HepG2 (cell line): ENCODE measurements around the gene OBSL1.

ENCODE experiments used
- CTCF ChIP-seq: sonication (generic); formaldehyde crosslinking; IDR thresholded peaks from 2 replicates; pipeline ENCODE4 v1.5.0; 2020; ENCODE audit warnings: mild to moderate bottlenecking, missing genetic modification reagents, moderate library complexity
- FOXJ3 ChIP-seq: sonication (generic); formaldehyde crosslinking; IDR thresholded peaks from 2 replicates; pipeline ENCODE4 v1.4.0; 2020; ENCODE audit warnings: missing genetic modification reagents, mild to moderate bottlenecking, borderline replicate concordance
- KLF16 ChIP-seq, 2 experiments: sonication (generic) in 1 of 2; formaldehyde crosslinking in 1 of 2; IDR thresholded peaks; 2 replicates each; pipeline versions ENCODE4 v1.6.1 to v1.8.0; 2016 to 2023; ENCODE audit warnings: missing genetic modification reagents in 2 of 2, missing compliant biosample characterization in 1 of 2
- NCOA2 ChIP-seq: sonication (generic); formaldehyde crosslinking; IDR thresholded peaks from 2 replicates; pipeline ENCODE4 v1.8.0; 2022; ENCODE audit warnings: inconsistent platforms
- POLR2AphosphoS5 ChIP-seq: IDR thresholded peaks from 2 replicates; pipeline ENCODE4 v1.6.1; 2012; ENCODE audit warnings: low read depth, low read length
- SMARCC2 ChIP-seq: fragments of 450-650 bp; IDR thresholded peaks from 2 replicates; pipeline ENCODE4 v1.6.1; 2017; ENCODE audit warnings: antibody characterized with exemption, mild to moderate bottlenecking
- SP140L ChIP-seq: sonication (generic); formaldehyde crosslinking; IDR thresholded peaks from 2 replicates; pipeline ENCODE4 v1.4.0; 2020; ENCODE audit warnings: missing genetic modification reagents, borderline replicate concordance
- ZBTB2 ChIP-seq: sonication (generic); formaldehyde crosslinking; IDR thresholded peaks from 2 replicates; pipeline ENCODE4 v1.8.0; 2022; ENCODE audit warnings: low read depth, missing genetic modification reagents
- ZNF253 ChIP-seq: sonication (generic); formaldehyde crosslinking; IDR thresholded peaks from 2 replicates; pipeline ENCODE4 v1.8.0; 2022; ENCODE audit warnings: mild to moderate bottlenecking, missing genetic modification reagents, borderline replicate concordance
- ZNF317 ChIP-seq: sonication (generic); formaldehyde crosslinking; IDR thresholded peaks from 2 replicates; pipeline ENCODE4 v1.5.0; 2020; ENCODE audit warnings: mild to moderate bottlenecking, missing genetic modification reagents
- ZSCAN29 ChIP-seq: sonication (generic); formaldehyde crosslinking; conservative IDR thresholded peaks from 2 replicates; pipeline ENCODE4 v1.4.0; 2020; ENCODE audit warnings: mild to moderate bottlenecking, missing genetic modification reagents
- ZXDC ChIP-seq: sonication (generic); formaldehyde crosslinking; IDR thresholded peaks from 2 replicates; pipeline ENCODE4 v1.5.0; 2020; ENCODE audit warnings: mild to moderate bottlenecking, missing genetic modification reagents

GRCh38 chr2:219597552-219598307 lies 26.4 kb upstream of the OBSL1 start, which contains the start of gene STK11IP:
- TF ChIP-seq ZNF253 (CRISPR knock-in tag) (peak; percentile 86; the same call in 1 of the 2 replicates), SMARCC2 (no peak), POLR2AphosphoS5 (peak; percentile 93), KLF16 (CRISPR knock-in tag; IDR thresholded peaks at IDR 0.05) (peak in 1 of 2 experiments; percentile 70; a peak in 2 of 4 replicates), NCOA2 (CRISPR knock-in tag) (peak; percentile 68; the same call in 1 of the 2 replicates), ZNF317 (CRISPR knock-in tag) (0 out of 2 replicates have a peak, but pooled peaks have one; percentile 54), CTCF (CRISPR knock-in tag) (peak; percentile 27), ZBTB2 (CRISPR knock-in tag) (peak; percentile 71), FOXJ3 (0 out of 2 replicates have a peak, but pooled peaks have one; percentile 25), SP140L (CRISPR knock-in tag) (peak; percentile 67; the same call in 1 of the 2 replicates), ZSCAN29 (CRISPR knock-in tag) (peak; percentile 20; the same call in 1 of the 2 replicates), ZXDC (no peak)
